HG03039 (cell line): ENCODE data around the gene SPTLC1.
"Not testable (repeated sequence)": the region's sequence is repeated elsewhere in the genome, so short reads cannot be mapped to it uniquely, and the experiment has no call there.

Experiments used
- ATAC-seq: cut with Tn5 transposase; IDR thresholded peaks from one replicate; pipeline ENCODE4 v1.9.1; 2021; ENCODE audit warnings: mild to moderate bottlenecking, moderate library complexity; ENCODE audit not compliant: unreplicated experiment

The SPTLC1 gene

DNA sequence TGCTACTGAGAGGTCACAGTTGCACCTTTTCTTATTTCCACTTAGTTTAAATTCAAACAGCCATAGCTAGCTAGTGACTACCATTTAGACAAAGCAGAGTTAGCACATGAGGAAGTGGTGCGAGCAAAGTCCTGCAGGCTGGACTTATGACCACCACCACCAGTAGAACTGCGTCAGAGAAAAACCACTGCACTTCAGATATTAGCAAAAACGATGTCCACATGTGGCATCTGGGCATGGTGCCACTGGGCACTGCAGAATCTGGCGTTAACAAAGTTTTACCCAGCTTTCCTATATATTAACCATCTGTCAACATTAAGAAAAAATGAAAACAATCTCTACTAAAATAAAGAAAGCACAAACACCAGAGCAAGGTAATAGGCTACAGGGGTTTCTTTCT, 80.1 kb downstream of the SPTLC1 start:
- ATAC-seq = no peak

DNA sequence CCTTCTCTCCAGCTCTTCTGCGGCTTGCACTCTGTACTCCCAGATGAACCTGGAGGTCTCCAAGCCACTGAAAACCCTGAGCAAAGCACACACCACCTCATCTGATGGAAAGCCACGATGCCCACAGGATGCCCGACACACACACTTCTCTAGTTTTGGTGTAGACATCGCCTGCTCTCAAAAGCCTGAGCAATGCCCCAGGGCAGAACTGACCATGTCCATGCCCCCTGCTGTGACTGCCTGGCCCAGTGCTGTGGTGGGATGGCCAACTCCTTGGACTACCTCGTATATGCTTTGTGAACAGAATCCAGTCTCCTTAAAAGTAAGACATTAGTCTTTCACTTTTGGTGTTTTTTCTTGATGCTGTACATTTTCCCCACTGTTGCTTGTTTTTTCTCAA, 81.2 kb downstream of the SPTLC1 start:
- ATAC-seq = no peak

DNA sequence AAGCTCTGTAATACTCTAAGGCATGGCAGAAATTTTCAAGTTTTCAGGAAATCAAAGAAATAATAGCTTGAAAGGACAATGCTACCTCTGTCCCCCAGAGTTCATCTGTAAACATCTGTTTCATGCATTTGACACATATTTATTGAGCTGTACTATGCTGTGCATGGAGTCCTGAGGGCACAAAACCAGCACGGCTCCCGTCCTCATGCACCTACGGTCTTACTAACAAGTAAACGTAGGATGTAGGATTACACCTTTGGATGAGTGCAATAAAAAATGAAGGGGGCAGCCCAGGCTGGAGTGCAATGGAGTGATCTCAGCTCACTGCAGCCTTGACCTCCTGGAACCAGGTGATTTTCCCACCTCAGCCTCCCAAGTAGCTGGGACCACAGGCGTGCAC, 81.9 kb downstream of the SPTLC1 start:
- no peak for ATAC-seq

DNA sequence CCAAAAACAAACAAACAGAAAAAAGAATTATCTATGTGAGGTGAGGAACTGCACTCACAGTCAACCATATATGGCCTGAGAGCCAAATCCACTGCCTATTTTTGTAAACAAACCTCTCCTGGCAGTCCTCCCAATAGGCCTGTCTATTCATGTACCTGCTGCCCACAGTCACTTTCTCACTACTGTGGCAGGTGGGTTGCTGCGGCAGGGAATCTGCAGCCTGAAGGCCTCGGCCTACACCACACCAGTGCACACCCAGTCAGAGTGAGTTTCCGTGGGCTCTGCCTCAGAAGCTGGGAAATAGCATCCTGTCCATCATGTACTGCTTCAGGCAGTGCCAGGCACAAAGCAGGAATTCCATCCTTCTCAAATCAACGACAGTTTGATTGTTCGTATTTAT, 82.3 kb downstream of the SPTLC1 start:
- no peak for ATAC-seq

DNA sequence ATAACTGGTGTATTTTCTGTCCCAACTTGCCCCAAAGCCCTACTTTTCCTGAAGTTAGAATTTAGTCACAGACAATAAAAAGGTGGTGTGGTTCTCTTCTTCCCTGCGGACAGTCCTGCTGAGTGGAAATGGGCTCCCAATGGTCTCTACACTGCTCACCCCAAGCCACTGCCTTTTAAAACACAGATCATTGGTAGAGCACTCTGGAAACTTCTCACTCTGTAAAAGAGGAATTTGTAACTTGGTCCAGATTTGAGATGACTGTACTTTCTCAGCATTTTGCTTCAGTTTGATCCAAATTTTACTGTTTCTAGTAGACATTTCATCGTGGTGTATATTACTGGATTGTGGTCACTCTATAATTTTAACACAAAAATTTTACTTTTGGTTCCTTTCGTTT, 84.8 kb downstream of the SPTLC1 start:
- ATAC-seq = no peak

DNA sequence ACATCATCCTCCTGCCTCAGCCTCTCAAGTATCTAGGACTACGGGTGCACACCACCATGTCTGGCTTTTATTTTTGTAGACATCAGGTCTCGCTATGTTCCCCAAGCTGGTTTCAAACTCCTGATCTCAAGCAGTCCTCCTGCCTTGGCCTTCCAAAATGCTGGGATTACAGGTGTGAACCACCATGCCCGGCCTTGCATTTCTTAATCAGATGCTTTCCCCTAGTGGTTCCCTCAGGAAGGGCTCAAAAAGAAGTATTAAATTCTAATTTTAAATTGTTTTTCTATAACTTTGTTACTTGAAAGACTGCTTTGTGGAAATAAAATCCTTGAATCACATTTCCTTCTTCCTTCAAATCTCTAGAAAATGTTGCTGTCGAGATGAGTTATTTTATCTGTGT, 85.7 kb downstream of the SPTLC1 start:
- ATAC-seq = no peak

DNA sequence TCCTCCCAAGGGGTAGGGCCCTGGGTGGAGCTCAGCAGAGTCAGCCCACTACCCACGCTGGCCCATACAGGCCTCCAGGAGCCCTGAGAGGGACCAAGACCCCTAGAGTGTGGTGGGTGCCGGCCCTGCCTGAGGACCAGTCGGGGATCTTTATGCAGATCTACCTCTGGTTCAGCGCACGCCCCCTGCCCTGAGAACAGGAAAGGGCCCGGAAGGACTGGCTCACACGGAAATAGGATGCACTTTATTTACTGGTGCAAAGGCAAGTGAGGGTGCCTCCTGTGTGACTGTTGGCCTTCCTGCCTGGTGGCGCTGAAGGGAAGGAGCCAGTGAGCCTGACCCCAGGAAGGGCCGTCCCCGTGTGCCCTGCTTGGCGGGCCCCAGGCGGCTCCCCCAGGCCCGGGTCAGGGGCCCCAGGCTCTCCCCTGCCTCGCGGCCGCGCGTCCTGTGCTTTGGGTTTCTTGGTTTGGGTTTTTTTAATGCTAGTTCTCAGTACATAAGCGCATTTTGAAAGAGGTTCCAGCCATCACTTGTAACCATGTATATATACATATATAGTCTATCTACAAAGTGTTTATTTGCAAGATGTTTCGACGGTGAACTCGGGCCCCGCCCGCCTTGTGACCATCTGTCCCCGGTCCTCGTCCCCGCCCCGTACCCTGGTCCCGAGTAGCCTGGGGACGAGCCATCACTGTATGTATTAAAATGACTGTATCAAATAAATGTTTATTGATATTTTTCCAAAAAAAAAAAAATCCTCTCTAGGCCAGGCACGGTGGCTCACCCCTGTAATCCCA, 88.8 kb downstream of the SPTLC1 start:
- ATAC-seq = no peak

DNA sequence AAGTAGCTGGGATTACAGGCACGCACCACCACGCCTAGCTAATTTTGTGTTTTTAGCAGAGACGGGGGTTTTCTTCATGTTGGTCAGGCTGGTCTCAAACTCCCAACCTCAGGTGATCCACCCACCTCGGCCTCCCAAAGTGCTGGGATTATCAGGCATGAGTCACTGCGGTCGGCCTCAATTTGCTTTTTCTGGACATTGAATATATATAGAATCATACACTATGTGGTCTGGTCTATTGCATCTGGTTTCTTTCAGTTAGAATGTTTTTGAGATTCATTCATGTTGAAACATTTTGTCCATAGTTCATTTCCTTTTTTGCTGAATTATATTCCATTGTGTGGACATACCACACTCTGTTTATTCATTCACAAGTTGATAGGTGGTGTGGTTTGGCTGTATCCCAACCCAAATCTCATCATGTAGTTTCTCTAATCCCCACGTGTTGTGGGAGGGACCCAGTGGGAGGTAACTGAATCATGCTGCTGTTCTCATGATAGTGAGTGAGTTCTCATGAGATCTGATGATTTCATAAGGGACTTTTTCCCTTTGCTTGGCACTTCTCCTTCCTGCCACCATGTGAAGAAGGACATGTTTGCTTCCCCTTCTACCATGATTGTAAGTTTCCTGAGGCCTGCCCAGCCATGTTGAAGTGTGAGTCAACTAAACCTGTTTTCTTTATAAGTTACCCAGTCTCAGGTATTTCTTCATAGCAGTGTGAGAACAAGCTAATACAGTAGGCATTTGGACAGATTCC, 93.2 kb downstream of the SPTLC1 start:
- ATAC-seq = not testable (repeated sequence)

DNA sequence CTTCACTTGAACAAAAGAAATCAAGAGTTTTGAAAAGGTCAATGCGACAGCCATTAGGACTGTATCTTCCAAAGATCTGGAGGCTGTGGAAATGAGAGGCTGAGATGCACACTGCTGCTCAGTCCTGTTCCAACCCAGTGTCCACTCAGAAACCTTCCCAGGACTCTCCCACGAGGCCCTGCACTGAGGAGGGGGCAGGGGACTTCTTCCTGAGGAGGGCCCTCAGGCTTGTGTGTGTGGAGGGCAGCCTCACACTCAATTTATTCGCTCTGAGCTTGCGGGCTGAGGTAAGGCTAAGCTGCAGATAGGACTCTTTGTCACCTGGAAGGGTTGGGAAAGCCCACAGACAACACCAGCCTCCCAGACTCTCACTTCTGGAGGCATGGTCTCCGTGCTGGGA, 95.6 kb downstream of the SPTLC1 start:
- ATAC-seq = no peak

DNA sequence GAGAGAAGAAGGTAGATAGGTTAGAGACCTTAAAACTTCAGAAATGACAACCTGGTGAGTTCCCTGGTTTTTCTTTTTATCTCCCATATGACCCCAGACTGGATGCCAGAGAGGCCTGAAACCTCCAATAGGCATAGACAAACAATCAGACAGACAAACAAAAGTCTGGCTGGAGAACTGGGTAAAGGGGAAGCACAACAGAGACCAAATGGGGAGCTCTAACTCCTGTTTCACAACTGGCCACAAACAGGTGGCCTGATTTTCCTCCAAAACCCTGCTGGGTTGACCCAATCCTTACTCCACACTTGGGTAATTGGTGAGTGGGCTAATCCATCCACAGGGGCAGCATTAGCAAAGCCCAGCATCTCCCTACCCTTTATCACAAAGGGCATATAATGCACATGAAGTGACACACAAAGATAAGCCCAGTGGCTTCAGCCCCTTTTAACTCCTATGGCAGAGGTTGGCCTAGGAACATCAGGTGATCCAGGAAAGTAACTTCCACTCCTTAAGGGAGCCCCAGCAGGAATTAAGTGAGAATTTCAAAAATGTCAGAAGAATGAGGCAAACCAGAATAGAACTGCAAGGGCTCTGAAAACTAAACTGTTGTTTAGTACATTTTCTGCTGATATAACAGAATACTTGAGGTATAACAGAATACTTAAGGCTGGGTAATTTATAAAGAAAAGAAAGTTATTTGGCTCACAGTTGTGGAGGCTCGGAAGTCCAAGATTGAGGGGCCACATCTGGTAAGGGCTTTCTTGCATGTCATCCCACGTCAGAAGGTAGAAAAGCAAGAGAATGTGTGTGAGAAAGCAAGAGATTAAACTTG, 104.3 kb downstream of the SPTLC1 start:
- no peak for ATAC-seq

DNA sequence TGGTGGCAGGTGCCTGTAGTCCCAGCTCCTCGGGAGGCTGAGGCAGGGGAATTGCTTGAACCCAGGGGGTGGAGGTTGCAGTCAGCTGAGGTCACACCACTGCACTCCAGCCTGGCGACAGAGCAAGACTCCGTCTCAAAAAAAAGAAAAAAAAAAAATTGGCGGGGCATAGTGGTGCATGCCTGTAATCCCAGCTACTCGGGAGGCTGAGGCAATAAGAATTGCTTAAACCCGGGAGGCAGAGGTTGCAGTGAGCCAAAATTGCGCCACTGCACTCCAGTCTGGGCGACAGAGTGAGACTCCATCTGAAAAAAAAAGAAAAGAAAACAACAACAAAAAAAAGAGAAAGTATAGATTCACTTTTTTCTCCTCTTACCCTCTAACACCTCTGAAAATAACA, 105.0 kb downstream of the SPTLC1 start:
- not testable (repeated sequence) for ATAC-seq

DNA sequence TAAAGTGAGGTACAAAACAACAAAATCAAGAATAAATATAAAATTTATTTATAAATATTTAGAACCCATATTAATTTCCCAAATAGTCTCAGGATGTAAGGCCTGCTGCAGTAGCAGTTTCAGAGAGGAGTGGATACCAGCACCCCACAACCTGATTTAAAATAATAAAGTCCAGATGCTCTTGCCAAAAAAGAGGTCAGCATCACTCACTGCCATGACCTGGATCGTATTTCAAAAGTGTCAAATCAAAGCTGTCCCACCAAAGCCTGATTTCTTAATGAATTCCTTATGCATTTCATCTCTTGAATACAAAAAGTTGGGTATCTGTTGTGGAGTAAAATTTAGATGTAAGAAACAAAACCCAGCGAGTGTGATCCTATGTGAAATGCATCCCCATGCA, 107.2 kb downstream of the SPTLC1 start:
- no peak for ATAC-seq

DNA sequence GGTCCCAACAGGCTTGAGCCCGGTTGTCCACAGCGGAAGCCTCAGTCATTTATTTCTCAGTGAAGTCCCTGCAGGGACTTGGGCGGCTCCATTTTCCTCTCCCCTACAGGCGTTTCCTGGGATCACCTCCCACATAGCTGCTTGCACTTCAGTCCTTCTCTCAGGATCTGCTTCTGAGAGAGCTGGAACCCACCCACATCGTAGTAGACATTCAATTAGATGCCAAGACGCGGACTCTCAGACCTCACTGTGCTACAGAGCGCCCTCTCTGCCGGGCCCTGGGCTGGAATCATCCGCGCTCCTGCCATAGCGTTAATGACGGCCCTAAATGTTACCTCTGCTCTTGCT, 111.2 kb downstream of the SPTLC1 start:
- no peak for ATAC-seq

DNA sequence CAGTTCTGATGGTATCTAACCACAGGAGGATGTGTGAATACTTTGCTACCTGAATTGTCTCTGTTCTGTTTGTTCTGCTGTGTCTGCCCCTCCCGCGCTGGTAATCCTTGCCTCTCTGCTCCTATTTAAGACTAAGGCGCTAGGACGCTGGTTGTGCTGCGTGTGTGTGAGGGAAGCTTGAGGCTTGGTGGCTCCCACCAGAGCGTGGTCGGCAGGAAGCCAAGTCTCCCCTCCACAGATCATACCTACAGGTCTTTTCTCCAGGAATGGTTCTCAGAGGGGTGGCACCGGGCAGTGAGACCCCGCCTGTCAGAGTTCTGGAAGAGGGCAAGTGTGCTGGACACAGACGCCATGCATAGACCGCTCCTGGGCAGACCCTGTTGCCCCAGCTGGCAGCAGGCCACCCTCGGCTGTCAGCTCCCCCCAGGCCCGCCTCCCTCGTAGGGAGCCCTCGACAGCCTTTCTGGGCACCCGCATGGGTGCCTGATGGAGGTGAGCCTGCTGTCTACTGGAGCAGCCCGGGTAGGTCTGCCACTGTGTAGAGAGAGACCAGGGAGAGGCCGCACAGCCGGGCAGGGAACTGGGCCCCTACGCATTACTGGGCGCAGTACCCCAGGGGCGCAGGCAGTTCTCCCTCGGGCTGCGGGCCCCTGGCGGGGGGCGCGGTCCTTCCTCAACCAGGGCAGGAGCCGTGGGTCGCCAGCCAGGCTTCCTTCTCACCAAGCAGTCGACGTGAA, 111.7 kb downstream of the SPTLC1 start:
- ATAC-seq = no peak

DNA sequence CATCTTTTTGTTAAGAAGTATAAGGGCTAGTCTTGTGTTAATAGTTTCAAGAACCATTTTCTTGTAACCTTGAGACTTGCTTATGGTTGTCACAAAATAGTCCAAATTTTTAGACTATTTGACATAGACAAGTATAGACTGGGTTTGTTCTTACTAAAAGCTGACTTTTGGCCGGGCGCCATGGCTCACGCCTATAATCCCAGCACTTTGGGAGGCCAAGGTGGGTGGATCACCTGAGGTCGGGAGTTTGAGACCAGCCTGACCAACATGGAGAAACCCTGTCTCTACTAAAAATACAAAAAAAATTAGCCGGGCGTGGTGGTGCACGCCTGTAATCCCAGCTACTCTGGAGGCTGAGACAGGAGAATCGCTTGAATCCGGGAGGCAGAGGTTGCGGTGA, 113.3 kb downstream of the SPTLC1 start:
- not testable (repeated sequence) for ATAC-seq

DNA sequence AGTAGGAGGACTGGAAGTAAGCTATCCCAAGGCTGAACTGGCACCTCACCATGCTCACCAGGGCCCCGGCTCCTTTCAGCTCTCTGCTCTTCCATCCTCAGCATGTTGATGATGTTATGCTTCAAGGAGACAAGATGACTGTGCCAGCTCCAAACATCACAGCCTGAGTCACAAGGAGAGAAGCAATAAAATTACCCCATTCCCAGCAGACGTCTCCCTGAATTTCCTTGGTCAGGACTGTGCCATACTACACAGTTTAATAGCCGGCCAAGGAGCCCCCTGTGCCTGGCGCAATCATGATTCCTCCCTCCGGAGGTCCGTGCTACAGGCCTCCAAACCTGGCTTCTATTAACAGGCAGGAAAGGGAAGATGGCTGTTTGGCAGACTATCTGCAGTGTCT, 114.0 kb downstream of the SPTLC1 start:
- ATAC-seq = no peak

DNA sequence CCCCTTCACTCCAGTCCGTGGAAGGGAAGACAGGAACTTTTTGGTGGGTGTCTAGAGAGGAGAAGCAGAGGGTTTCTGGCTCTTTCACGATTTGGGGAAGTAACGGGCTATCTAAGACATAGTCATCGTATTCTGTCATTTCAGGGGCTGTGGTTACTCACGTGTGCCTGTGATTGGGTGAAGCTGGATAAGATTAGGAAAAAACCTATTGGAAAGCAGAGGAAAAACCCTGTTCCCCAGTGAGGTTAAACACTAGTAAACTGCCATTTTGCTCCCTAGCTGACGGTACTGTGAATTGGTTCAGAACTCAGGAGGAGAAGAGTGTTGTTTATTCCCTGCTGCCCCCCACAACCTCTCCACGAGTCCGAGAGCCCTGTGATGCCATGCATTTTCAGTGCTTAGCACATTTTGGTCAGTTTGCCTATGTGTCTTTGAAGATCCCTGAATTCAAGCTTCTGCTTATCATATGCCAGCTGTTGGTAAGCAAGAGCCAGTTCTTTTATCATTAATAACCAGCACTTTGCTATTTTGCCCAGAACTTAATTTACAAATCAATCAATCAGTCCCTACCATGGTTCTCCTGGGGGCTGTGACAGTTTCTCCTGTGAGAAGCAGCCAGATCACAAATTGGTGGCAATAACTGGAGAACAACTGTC, 120.1 kb downstream of the SPTLC1 start:
- no peak for ATAC-seq

DNA sequence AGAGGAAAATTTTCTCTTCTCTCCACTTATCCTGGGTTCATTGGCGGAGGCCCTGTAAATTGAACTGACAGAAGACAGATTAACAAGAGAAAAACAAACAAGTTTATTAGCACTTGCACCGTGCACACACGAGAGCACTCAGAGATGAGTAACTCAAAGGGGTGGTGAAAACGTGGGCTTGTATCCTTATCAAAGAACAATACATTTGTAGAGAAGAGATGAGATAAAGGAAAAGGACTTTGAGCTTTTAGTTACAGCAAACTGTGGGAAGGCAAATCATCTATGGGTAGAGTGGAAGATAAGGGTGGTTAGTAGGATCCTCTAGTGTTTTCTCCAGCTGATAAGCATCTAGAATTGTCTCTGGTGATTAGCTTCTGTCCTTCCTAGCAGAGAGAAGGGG, 120.8 kb downstream of the SPTLC1 start:
- ATAC-seq = no peak

DNA sequence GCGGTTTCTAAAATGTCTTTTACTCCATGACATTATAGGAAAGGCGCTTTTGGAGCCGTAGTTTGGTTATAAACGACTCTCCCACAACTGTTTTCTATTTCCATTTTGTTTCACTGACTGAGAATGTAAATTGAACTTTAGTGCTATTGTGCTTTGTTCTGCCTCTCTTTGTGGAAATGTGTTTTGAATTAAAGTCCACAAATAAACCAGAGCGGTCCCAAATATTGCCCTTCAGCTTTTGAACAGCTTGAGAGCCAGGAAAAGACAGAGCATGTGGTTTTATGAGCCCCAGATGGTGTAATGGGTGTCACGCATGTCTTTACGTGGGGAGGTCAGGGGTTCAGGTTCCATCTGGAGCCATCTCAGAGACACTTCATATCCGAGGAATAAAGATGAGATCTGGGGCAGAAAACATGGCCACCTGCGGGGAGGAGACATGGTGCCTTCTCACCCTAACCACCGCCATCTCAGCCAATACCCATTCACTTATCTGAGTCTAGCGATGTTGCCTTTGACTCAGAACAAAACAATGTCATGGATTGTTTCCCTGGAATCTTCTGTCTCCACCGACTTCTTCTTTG, 122.7 kb downstream of the SPTLC1 start:
- no peak for ATAC-seq

DNA sequence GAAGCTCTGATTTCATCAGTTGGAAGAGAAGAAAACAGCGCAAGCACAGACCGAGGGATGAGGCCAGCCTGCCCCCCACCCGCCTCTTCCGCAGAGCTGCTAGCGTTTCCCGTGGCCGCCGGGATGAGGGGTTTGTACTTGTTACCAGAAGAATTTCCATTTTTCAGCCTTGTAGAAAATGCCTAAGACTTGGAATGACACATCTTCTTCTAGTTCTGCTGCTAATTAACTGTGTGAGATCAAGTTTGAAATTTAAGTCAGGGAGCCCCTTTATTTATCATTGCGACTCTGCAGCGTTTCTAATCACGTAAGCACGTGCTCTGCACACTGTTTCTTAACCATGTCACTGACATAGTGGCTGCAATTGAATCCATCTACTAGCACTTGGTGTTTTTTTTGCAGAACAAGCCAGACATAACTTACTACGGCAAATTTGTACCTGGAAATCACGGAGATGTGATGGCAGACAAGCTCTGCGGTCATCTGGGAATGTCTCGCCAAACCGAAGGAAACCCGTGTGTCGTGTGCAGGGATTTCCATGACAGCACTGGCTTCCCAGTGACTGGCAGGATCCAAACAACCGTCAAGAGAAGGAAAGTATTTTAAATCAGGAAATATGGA, 123.4 kb downstream of the SPTLC1 start:
- ATAC-seq = no peak
